ENCODE results near the gene RGS19.

DNA sequence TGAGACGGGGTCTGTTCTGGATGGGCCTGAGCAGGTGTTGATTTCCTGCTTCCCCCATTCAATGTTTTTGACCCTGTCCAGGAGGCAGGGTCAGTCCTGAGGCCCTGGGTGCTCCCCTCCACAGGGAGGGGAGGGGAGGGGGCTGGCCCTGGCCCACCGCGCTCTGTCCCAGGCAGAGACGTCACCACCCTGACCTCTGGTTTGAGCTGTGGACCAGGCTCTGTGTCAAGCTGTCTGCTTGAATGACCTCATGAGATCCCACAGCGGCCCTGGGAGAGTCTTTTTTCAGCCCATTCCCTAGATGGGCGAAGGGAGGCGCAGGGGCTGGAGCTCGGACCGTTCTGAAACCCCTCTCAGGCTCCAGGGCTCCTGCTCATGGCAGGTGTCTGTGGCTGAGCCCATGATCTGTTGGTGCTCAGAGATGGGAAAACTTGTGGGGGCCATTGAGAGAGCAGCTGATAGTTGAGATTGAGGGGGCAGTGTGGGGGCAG lies 13.7 kb upstream of the RGS19 start:
- TF ChIP-seq TAF1 (IDR thresholded peaks at IDR 0.05; ENCODE audit: borderline replicate concordance, low read depth, low read length) = no peak
- no peak for TF ChIP-seq POLR2AphosphoS5 (IDR thresholded peaks at IDR 0.05; ENCODE audit: low read depth, low read length)
- no peak for TF ChIP-seq POLR2A (IDR thresholded peaks at IDR 0.05; ENCODE audit: low read depth, low read length)
